ENCODE results near the gene SNTG2. TPM values are rescaled to one million over a fixed set of nuclear protein-coding genes. Genes with fewer than 3 reads are reported as not detected.

SNTG2 gene
- total RNA-seq, 2 donors from 2014 or later: 1.2 to 2.0 TPM

DNA sequence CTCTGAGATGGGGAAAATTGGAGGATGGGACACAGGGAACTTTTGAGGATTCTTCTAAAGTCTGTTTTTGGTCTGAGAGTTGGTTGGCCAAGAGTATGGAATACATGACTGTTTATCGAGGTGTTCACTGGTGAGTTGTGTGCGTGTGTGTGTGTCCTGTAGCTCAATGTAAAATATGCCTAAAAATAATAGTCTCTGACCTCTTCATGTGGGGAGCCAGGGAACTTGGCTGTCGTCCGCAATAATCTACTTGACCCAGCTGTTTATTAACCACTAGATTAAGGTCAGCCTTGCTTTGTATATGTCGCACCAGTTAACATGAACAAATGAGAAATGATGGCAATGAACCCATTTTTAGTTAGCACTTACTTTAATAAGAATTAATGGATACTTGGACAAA is 285.2 kb downstream of the SNTG2 start:
- no peak for ATAC-seq
- DNase-seq: no peak
- intact Hi-C loops (cut with DNase I, micrococcal nuclease): no loop called here

DNA sequence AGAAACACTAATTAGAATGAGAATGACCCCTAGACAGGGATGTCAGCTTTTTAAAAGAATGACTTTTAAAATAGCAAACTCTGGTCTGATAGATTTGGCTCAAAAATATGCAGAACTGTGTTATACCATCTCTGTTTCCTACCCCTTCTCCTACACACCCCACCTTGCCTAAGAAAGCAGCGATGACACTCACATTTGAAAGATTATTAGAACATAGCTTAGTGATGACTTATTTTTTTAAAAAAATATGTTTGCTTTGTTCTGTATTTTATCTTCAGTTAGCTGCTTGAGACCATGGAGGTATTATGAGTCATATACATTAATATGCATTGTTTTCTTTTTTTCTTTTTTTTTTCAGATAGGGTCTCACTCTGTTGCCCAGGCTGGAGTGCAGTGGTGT is 286.0 kb downstream of the SNTG2 start:
- intact Hi-C loops (cut with DNase I, micrococcal nuclease): no loop called here
- DNase-seq (no peak), ATAC-seq (no peak)

DNA sequence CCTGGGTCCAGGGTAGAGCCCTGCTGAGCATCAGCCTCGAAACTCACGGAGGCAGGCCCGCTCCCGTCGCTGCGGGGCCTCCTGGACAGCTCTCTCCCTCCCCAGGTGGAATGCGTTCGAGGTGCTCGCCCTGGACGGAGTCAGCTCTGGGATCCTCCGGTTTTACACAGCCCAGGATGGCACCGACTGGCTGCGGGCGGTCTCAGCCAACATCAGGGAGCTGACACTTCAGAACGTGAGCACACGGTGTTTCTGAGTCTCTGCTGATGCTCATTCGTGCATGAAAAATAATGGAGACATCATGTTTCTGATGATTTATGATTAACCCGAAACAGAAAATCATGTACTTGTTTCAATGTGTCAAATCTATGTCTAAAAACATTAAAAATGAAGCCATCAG is 287.1 kb downstream of the SNTG2 start:
- intact Hi-C loops (cut with DNase I, micrococcal nuclease): no loop called here
- no peak for ATAC-seq
- no peak for DNase-seq

DNA sequence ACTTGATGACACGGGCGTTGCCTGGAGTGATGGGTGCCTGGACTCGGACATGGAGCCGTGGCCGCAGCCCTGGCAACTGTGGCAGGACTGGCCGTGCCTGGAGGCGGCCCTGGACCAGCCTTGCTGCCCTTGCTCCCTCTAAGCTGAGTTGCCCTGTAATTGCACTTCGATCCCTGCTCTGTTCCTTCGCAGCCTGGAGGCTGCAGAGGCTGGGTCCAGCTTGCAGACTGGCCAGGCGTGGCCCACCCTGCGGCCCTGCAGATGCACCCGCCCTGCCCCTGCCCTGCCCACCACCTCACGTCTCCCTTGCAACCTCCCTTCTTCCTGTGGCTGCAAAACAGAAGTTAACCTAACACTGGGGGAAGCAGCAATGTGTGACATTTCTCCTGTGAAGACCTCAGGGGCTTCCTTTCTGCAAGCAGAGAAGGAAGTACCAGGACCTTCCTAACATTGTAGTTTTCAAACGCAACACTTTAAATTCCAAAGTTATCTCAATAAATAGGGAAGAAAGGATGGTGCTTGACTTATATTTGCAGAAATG is 288.0 kb downstream of the SNTG2 start:
- DNase-seq (no peak), ATAC-seq (no peak)
- intact Hi-C loops (cut with DNase I, micrococcal nuclease): no loop called here

DNA sequence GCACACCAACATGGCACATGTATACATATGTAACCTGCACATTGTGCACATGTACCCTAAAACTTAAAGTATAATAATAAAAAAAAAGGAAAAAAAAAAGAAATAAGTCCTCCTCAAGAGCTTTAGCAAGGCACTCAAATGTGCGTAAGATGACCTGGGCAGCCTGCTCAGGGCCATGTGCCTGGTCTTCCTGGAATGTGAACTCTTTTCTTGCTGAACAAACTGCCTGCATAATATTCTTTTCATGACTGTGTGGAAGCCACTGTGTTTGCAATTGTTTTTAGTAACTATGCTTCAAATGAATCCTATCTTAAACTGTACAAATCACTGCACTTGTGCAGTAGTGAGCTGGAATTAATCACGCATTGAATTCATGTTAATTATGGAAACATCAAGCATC is 294.5 kb downstream of the SNTG2 start:
- ATAC-seq: no peak
- intact Hi-C loops (cut with DNase I, micrococcal nuclease): no loop called here
- DNase-seq: no peak

DNA sequence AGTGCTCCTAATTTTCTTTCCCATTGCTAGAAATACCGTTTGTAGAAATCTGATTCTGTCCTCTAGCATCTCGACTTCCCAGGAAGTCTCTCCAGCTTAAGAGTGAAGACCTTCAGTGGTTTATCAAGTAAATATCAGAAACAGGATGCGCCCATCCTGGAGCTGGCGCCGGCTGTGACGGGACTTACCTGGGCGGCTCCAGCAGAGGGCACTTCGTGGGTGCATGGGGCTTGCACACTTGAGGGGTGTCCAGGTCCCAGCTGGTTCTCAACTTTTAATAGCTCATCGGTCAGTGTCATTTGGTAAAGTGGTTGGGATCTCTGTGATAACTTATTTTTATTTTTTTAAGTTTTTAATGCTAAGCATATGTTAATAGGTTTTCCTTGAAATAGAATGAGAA is 295.6 kb downstream of the SNTG2 start:
- no peak for DNase-seq
- no peak for ATAC-seq
- intact Hi-C loops (cut with DNase I, micrococcal nuclease): no loop called here

DNA sequence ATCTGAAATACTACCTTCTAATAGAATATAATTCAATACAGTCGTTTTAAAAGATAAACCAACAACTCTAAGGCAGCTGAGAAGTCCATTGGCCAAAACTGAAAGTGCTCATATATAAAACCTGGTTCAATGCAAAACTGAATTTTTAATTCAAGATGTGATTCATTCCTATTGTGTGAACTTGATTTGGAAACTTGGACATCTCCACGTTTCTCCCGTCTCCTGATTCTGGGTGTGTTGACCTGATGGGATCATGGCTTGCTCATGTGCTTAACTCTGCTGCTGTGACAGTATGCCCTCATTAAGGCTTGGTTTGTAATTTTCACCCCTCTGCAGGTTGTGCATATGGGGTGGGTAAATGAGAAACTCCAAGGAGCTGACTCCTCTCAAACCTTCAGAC is 296.3 kb downstream of the SNTG2 start:
- intact Hi-C loops (cut with DNase I, micrococcal nuclease): no loop called here
- no peak for DNase-seq
- no peak for ATAC-seq

DNA sequence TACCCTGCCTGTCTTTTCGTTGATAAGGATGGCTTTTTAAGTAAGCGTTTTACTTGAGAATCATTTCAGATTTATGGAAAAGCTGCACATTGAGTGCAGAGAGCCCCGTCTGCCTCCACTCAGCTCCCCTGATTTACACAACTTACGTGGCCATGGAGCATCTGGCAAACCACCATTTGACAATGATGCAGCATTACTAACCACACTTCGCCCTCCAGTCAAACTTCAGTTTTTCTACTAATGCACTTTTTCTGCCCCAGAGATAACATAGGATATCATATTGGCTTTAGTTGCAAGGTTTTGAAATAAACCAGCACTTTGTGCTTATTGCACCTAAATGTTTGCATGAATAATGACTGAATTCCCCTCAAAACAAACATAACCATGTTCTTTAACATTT is 297.5 kb downstream of the SNTG2 start:
- ATAC-seq (no peak), DNase-seq (no peak)
- intact Hi-C loops (cut with DNase I, micrococcal nuclease): no loop called here

DNA sequence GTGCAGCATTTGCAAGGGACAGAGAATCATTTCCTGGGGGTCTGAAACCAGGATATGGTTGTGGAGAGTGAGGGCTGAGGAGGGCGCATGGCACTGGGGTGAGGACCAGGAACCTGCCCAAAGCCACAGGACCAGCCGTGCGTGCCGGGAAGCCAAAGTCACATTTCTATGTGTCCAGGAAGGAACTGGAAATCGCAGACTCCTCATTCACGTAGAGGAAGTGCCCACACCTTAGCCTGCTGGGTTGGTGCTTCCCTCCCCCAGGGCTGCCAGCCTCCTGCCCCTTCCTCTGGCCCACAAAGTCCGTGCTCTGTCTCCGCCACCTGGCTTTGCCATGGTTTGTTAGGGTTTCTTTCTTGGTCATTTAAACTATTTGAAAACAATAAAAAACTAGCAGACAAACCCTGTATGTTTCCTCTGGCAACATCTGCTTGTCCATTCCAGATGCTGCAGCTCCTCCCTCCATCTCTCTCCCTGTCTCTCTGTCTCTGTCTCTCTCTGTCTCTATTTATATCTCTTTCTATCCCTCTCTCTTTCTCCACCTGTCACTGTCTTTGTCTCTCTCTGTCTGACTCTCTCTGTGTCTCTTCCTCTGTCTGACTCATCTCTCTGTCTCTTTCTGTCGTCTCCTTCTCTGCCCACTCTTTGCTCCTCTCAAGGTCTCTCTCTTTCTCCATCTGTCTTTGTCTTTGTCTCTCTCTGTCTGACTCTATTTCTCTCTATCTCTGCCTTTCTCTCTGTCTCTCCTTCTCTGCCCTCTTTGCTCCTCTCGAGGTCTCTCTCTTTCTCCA is 299.4 kb downstream of the SNTG2 start:
- intact Hi-C loops (cut with DNase I, micrococcal nuclease): no loop called here
- ATAC-seq: no peak

DNA sequence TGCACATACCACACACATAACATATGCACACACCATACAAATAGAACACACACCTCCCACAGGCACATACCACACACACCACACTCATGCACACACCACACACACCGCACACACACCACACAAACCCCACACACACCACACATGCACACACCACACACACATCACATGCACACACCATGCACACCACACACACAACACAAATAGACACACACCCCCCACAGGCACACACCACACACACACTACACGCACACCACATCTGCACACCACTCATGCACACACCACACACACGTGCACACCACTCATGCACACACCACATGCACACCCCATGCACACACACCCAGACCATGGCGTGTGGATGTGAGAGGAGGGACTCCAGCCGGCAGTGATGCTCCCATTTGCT is 300.9 kb downstream of the SNTG2 start:
- DNase-seq: no peak
- intact Hi-C loops (cut with DNase I, micrococcal nuclease): no loop called here
- no peak for ATAC-seq

More for the DNA sequence above, 299.4 kb downstream of the SNTG2 start:
- no peak for DNase-seq

DNA sequence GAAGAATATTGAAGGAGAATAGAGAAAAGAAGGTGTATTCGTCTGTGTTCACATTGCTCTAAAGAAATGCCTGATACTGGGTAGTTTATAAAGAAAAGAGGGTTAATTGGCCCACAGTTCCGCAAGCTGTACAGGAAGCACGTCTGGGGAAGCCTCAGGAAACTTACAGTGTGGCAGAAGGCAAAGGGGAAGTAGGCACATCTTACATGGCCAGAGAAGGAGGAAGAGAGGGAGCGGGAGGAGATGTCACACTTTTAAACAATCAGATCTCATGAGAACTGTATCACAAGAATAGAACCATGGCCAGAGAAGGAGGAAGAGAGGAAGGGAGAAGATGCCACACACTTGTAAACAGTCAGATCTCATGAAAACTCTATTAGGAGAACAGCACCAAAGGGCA is 303.0 kb downstream of the SNTG2 start:
- intact Hi-C loops (cut with DNase I, micrococcal nuclease): no loop called here
- DNase-seq (no peak), ATAC-seq (no peak)

DNA sequence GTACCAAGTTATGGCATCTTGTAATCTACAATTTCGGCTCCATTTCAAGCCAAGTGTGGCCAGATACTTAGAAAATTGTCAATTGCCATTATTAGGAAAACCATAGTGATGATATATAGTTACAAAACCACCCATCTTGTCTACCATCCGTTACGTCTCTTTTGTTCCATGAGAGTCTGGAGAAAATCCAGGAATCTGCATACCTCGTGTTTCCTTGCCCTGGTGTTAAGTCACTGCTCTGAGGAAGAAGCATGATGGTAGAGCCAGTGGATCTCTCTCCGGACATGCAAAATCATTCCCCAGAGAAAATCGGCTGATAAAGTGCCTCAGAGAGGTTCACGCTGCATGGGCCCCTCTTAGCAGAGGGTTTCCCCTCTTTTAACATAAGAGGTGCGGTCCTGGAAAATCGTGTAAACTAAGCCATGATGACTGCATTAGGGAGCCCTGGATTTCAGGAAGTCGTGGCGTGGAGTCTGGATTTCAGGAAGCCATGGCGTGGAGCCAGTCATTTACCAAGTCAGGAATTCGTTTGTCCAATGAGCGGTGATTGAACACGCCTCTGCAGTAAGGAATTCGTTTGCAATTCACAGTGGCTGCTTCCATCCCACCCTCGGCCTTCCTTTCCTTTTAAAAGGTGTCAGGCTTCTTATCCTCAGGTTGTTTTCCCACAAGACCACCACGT is 304.2 kb downstream of the SNTG2 start:
- intact Hi-C loops (cut with DNase I, micrococcal nuclease): no loop called here
- ATAC-seq: no peak
- DNase-seq: no peak

DNA sequence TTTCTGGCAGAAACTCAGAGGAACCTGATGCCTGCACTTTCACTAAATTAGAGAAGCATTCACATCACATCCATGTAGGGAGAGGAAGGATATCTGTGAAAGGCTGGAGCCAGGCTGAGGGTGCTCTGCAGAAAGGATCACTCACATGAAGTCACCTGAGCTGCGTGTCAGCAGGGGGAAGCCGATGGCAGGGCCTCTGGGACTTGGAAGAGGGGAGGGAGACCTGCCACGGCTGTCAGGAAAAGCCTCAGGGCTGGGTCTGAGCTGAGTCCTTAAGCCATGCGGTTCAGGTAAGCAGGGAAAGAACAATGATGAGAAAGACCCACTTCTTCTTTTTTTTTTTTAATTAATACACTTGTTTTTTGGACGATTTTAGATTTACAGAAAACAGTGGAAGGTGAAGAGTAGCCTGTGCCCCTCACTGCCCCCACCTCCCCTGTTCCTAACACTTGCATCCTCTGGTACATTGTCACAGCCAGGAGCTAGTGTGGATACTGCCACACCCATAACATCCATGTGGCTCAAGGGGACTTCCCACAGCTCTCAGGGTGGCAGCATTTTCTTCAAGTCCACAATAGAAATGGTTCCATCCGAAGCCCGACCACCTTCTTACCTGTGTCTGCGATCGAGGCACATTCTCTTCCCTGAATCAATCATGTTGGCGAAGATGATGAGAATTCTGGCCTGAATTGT is 306.1 kb downstream of the SNTG2 start:
- intact Hi-C loops (cut with DNase I, micrococcal nuclease): no loop called here
- ATAC-seq: no peak
- DNase-seq: no peak

DNA sequence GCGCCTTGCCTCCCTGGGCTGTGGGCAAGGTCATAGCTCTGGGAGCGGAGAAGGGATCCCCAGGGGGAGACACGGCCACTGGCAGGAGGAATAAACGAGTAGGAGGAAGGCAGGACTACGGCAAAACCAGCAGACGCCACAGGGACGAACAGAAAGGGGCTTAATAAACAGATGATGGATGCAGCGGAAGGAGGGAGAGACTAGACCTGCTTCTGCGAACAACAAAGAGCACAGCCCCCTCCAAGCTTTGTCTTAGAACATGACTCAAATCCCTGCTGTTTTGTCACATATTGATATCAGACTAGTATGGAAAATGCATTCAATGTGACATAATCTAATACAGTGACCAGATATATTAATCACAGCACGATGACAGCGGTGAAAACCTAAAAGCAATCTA is 306.7 kb downstream of the SNTG2 start:
- no peak for DNase-seq
- intact Hi-C loops (cut with DNase I, micrococcal nuclease): no loop called here
- ATAC-seq: no peak

DNA sequence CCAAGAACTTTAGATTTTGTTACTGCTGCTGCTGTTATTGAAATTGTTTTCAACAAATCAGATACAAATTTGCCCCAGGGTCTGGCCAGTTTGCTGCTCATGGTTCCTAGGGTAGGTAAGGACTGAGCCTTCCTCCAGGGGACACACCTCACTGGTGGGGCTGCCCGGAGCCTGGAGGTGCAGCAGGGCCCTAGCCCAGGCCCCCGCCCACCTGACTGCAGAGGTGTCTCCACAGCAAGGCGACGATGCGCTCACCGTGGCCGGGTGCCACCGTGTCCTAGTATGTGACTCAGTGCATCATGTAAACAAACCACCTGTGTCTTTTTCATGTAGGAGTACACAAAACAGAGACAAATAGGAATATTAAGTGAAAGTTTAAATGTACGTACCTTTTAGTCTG is 309.1 kb downstream of the SNTG2 start:
- intact Hi-C loops (cut with DNase I, micrococcal nuclease): no loop called here
- no peak for DNase-seq

DNA sequence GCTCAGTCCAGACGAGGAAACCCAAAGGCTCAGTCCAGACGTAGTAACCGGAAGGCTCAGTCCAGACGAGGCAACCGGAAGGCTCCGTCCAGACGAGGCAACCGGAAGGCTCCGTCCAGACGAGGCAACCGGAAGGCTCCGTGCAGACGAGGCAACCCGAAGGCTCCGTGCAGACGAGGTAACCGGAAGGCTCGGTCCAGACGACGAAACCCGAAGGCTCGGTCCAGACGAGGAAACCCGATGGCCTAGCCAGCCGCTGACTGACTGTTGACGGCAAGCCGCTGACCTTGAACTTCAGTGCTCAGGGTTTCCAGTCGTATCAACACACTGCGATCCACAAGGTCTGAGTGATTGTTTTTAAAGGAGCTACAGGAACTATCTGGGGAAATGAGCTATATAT is 312.0 kb downstream of the SNTG2 start:
- DNase-seq (no peak), ATAC-seq (no peak)
- intact Hi-C loops (cut with DNase I, micrococcal nuclease): no loop called here

More for the DNA sequence above, 309.1 kb downstream of the SNTG2 start:
- no peak for ATAC-seq

DNA sequence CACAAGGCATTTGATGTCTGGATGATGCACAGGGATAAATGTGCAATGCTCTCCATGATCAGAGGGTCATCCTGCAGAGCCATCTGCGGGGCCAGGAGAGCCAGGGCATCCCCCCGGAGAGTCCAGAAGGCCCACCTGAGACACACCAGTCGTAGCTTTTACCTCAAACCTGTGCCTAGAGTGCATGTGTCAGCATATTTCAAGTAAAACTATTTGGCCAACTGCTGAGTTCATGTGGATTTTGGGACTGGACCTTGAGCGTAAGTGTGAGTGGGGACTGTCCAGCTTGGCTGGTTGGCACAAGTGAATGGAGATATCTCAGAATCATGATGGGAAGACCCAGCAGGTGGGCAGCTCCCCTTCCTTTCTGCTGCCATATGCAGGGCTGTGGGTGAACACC is 314.8 kb downstream of the SNTG2 start:
- intact Hi-C loops (cut with DNase I, micrococcal nuclease): no loop called here
- no peak for DNase-seq
- ATAC-seq: no peak

DNA sequence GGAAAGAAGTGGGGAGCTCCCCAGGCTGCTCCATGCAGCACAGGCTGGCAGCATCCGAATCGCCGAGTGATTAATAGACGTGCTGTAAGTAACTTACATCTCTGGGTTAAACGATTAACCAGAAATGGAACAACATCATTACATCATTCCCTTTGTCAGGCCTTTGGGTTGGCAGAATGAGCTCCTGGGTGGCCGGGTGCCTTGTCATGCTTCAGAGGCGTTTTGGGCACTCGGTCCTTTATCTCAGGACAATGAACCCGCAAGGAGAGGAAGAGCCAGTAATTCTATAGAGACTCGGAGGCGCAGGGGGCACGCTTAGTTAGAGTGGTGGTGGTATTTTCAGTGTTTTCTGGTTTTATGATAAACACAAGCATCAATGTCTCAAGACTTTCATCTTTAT is 315.7 kb downstream of the SNTG2 start:
- intact Hi-C loops (cut with DNase I, micrococcal nuclease): no loop called here
- ATAC-seq: no peak
- no peak for DNase-seq

DNA sequence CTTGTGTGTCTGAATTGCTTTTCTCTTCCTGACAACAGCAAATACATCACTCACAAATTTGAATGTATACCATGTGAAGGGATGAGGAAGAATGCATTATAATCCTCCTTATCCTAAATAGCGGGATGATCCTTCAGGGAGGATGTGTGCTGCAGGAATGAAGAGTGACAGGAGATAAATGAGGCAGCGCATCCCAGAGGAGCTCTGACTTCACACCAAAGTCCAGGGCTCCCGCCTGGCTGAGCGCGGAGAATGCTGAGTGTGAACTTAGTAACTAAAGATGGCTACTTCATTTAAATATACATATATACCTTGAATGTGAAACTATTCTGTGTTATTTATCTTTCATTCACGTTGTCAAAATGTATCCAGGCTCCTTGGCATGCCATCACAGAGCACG is 317.4 kb downstream of the SNTG2 start:
- intact Hi-C loops (cut with DNase I, micrococcal nuclease): no loop called here
- no peak for ATAC-seq
- DNase-seq: no peak

DNA sequence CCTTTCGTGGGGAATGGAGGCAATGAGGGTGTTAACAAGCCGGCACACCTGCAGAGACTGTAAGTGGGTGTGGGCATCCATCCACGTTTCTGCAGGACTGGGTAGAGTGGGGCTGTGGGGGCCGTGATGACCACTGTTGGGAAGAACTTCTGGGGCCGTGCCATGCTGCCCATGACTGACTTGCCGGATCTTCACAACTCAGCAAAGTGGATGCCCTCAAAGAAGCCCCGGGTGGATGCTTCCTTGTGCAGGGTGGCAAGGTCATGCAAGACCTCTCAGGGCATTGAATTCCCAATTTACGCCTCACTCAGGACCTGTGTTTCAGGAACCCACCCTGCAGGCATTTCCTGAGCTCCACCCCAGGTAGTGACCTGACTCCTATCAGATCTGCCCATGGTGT is 319.2 kb downstream of the SNTG2 start:
- DNase-seq: no peak
- ATAC-seq: no peak
- intact Hi-C loops (cut with DNase I, micrococcal nuclease): no loop called here
